Right cardiac atrium (tissue), 5 donors: ENCODE results near the gene CLPTM1L. TPM values are rescaled to one million over a fixed set of nuclear protein-coding genes. Genes with fewer than 3 reads are reported as not detected.

ENCODE experiments used
- ATAC-seq, 2 donors: fragments of 200-7000 bp; cut with Tn5 transposase; one replicate each; pipeline versions ENCODE4 v1.8.0 to v1.9.1; 2020; ENCODE audit warnings: moderate library complexity in 2 of 2, mild to moderate bottlenecking in 1 of 2
- DNase-seq, 3 donors: peaks; one replicate each; pipeline ENCODE4 v3.0.0-alpha.2; 2020
- H3K27ac ChIP-seq: one replicate; pipeline ENCODE4 v1.5.1; 2013; ENCODE audit warnings: mild to moderate bottlenecking, low read length, control low read depth, moderate library complexity
- H3K27me3 ChIP-seq: one replicate; pipeline ENCODE4 v1.6.1; 2013; ENCODE audit not compliant: control insufficient read depth, insufficient read depth
- H3K4me1 ChIP-seq: one replicate; pipeline ENCODE4 v1.6.1; 2013; ENCODE audit warnings: low read length; ENCODE audit not compliant: control insufficient read depth, insufficient read depth
- H3K4me3 ChIP-seq: one replicate; pipeline ENCODE4 v1.5.1; 2013; ENCODE audit warnings: low read length, control low read depth
- H3K9me3 ChIP-seq: one replicate; pipeline ENCODE4 v1.6.1; 2013; ENCODE audit warnings: low read length; ENCODE audit not compliant: control insufficient read depth
- WGBS: extraction: QIAGEN DNeasy Blood & Tissue Kit; methylation state at CpG from one replicate; pipeline ENCODE4 v1.1.7; 2013; 5-methylcytosine and 5-hydroxymethylcytosine counted together
- intact Hi-C, 4 donors: fragments of 100-400 bp; cut with DNase I; formaldehyde crosslinking; loops; one replicate each; pipeline versions ENCODE4 v1.11.0 to v1.14.0; 2022 to 2023
- polyA plus RNA-seq: library from polyadenylated mRNA; stranded (reverse); fragments of 200-250 nt; gene quantifications from one replicate; pipeline ENCODE4 v1.2.3, GENCODE V29; 2013
- total RNA-seq, 4 donors: library from RNA; stranded (reverse); fragmentation: NEBNext Ultra II Directional; extraction: Animal tissue kit (Norgen Biotek cat#: 25700); gene quantifications; one replicate each; pipeline ENCODE4 v1.2.1, GENCODE V29; 2021
- donor health status: healthy with polysubstance abuse.
- donor health status: DM: no; HTN: yes; CAD: no.
- donor health status: DM: no; HTN: no; CAD: no.
- donor health status: DM: no; HTN: yes; CAD: no; lungs with severe emphysema.
- donor health status: DM: yes; HTN: yes; CAD: no.

The CLPTM1L gene
- total and polyA plus RNA-seq, 5 donors: 43.9 to 62.7 (median 47.5) TPM

GRCh38 chr5:1387059-1387755, 42.3 kb upstream of the CLPTM1L start:
- intact Hi-C loops: loop anchor here in 1 of 4 donors (10.0 kb wide), 1 partner anchor 258 kb away; no protein-coding TSS in a partner anchor
- WGBS: 70% methylated on average over 11 of the region's 11 CpGs
- Histone ChIP-seq H3K4me1 (peaks cover 2% of the 10 kb centered on the region), H3K27me3 (no peaks in the 10 kb centered on the region), H3K9me3 (no peaks in the 10 kb centered on the region), H3K27ac (no peak overlapping the region), H3K4me3 (no peak overlapping the region)
- DNase-seq: peak in 1 of 3 donors; percentile 31
- ATAC-seq: no peak

- Histone ChIP-seq H3K27me3 (no peaks in the 10 kb centered on the region), H3K27ac (no peak overlapping the region), H3K4me3 (peak overlapping the region; percentile 55), H3K9me3 (no peaks in the 10 kb centered on the region), H3K4me1 (peaks cover 2% of the 10 kb centered on the region)
- peak; percentile 41 to 69 for ATAC-seq
- intact Hi-C loops: loop anchor here in 1 of 4 donors (10.0 kb wide), 1 partner anchor 259 kb away; no protein-coding TSS in a partner anchor
- peak; percentile 40 to 77 (median 76) for DNase-seq
- WGBS: 1% methylated on average over 36 of the region's 36 CpGs
Measured at GRCh38 chr5:1386274-1386717, 41.4 kb upstream of the CLPTM1L start.

GRCh38 chr5:1385395-1386273, 40.7 kb upstream of the CLPTM1L start:
- intact Hi-C loops: loop anchor here in 1 of 4 donors (10.0 kb wide), 1 partner anchor 259 kb away; no protein-coding TSS in a partner anchor
- ATAC-seq (peak; percentile 96 to 97), DNase-seq (peak; percentile 86 to 94 (median 94))
- no peaks in the 10 kb centered on the region for H3K9me3 ChIP-seq
- peak overlapping the region; percentile 55 for H3K4me3 ChIP-seq
- WGBS: 12% methylated on average over 48 of the region's 48 CpGs
- H3K27me3 ChIP-seq: no peaks in the 10 kb centered on the region
- H3K4me1 ChIP-seq: peaks cover 2% of the 10 kb centered on the region
- no peak overlapping the region for H3K27ac ChIP-seq

DNA sequence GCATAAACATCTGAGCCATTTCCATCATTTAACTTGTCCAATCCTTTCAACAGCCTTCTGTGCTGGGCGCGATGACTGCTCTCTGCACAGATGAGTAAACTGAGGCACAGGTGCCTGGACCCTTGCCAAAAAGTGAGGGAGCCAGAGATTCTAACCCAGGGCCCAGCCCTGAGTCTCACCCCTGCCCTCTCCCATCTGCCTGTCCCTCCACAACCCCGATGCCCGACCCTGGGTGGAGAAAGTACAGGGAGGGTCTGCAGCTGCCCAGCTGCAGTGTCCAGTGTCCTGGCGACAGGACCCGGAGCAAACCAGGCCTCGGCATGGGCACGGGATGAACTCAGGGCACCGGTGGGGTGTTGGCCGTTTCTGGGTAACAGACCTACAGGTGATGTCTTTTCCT, 39.6 kb upstream of the CLPTM1L start:
- Histone ChIP-seq H3K27me3 (no peaks in the 10 kb centered on the region), H3K27ac (no peak overlapping the region), H3K4me1 (peaks cover 2% of the 10 kb centered on the region), H3K9me3 (no peaks in the 10 kb centered on the region), H3K4me3 (no peak overlapping the region)
- DNase-seq: peak in 1 of 3 donors; percentile 29
- no peak for ATAC-seq
- intact Hi-C loops: loop anchor here in 1 of 4 donors (10.0 kb wide), 1 partner anchor 260 kb away; no protein-coding TSS in a partner anchor
- WGBS: 81% methylated on average over 10 of the region's 10 CpGs

DNA sequence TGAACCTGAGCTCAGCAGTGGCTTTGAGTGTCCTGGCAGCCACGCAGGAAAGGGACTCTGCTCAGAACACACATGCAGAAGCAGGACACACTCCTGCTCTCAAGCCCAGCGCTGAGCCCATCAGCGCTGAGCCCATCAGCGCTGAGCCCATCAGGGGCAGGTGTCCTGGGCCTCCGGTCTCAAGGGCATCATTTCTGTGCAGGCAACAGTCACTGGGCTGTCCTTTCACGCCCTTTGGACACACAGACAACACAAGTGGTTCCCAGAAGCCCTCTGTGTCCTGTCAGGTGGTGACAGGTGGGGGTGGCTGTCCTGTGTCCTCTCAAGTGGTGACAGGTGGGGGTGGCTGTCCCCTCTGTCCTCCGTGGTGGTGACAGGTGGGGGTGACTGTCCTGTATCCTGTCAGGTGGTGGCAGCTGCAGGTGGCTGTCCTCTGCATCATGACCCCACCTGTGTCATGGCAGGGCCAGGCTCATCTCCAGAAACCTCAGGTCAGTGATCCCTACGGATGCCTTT, 39.0 kb upstream of the CLPTM1L start:
- H3K27me3 ChIP-seq: no peaks in the 10 kb centered on the region
- ATAC-seq (no peak), DNase-seq (peak in 1 of 3 donors; percentile 18)
- intact Hi-C loops: loop anchor here in 1 of 4 donors (10.0 kb wide), 1 partner anchor 261 kb away; no protein-coding TSS in a partner anchor
- 55% methylated on average over 8 of the region's 8 CpGs for WGBS
- no peak overlapping the region for H3K27ac ChIP-seq
- H3K4me3 ChIP-seq: no peak overlapping the region
- peaks cover 2% of the 10 kb centered on the region for H3K4me1 ChIP-seq
- H3K9me3 ChIP-seq: no peaks in the 10 kb centered on the region

DNA sequence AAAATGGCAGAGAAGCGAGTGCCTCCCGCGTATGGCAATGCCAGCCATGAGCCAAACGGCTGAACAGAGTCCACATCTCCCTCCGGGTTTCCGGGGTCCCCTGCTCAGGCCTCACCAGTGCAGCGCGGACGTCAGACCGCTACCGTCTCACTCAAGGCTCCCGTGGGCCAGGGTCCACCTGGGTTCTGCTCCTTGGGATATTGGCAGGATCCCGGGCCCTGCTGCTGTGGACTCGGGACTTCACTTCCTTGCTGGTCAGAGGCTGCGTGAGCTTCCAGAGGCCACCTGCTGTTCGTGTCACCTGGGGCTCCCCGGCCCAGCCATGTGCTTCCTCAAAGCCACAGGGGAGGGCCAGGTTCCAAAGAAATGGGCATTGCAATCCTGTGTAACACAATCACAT, 38.4 kb upstream of the CLPTM1L start:
- Histone ChIP-seq H3K4me1 (peaks cover 2% of the 10 kb centered on the region), H3K4me3 (no peak overlapping the region), H3K27ac (no peak overlapping the region), H3K27me3 (no peaks in the 10 kb centered on the region), H3K9me3 (no peaks in the 10 kb centered on the region)
- 80% methylated on average over 17 of the region's 17 CpGs for WGBS
- intact Hi-C loops: loop anchor here in 1 of 4 donors (10.0 kb wide), 1 partner anchor 261 kb away; no protein-coding TSS in a partner anchor
- DNase-seq: peak in 1 of 3 donors; percentile 35
- no peak for ATAC-seq

DNA sequence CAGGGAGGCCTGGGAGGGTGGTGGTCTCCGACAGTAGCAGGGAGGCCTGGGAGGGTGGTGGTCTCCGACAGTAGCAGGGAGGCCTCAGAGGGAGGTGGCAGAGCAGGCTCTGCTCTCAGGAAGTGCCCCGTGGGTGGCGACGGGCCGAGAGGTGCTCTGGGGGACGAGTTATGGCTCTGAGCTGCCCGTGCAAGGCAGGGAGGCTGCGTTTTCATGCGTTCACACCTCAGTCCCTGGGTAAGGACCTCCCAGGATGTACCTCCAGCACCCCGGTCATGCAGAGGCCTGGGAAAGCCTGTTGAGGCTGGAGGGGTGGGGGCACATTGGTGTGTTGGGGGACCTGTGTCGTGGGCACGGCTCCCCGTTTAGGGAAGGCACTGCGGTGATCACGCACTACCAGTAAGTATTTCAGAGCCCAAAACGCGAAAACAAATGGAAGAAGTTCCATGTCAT, 37.4 kb upstream of the CLPTM1L start:
- no peaks in the 10 kb centered on the region for H3K27me3 ChIP-seq
- peaks cover 2% of the 10 kb centered on the region for H3K4me1 ChIP-seq
- no peaks in the 10 kb centered on the region for H3K9me3 ChIP-seq
- intact Hi-C loops: loop anchor here in 1 of 4 donors (10.0 kb wide), 1 partner anchor 263 kb away; no protein-coding TSS in a partner anchor
- DNase-seq (peak in 1 of 3 donors; percentile 5), ATAC-seq (no peak)
- no peak overlapping the region for H3K4me3 ChIP-seq
- H3K27ac ChIP-seq: no peak overlapping the region
- 84% methylated on average over 18 of the region's 18 CpGs for WGBS

DNA sequence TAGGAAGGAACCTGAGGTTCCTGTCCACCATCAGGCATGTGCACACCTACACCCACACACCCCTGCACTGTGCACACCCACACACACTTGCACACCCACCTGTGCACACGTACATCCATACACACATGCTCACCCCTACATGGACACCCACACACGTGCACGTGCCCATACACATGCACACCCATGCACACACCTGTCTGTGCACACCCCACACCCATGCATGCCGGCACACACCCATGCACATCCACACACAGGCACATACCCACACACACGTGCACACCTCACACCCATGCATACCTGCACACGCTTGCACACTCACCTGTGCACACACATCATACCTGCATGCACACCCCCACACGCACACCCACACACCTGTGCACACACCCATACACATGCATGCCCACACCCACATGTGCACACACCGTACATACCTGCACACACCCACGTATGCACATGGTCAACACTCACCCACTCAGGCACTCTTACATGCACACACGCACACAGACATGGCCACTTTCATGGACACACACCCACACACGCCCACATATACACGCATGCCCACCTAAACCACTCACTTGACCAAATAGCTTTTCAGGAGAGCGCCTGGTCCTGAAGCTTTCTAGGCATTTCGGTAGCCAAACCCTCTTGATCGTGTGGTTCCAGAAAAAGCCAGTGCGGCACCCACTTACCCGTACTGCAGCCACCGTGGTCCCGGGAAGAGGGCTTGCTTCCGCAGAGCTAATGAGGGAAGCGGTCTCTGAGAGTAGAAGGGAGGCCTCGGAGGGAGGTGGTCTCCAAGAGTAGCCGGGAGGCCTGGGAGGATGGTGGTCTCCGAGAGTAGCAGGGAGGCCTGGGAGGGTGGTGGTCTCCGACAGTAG, 36.7 kb upstream of the CLPTM1L start:
- DNase-seq (peak in 1 of 3 donors; percentile 33), ATAC-seq (no peak)
- H3K27me3 ChIP-seq: no peaks in the 10 kb centered on the region
- H3K4me3 ChIP-seq: no peak overlapping the region
- intact Hi-C loops: loop anchor here in 1 of 4 donors (10.0 kb wide), 1 partner anchor 263 kb away; no protein-coding TSS in a partner anchor
- no peaks in the 10 kb centered on the region for H3K9me3 ChIP-seq
- H3K27ac ChIP-seq: no peak overlapping the region
- peaks cover 2% of the 10 kb centered on the region for H3K4me1 ChIP-seq
- WGBS: 87% methylated on average over 25 of the region's 25 CpGs

- Histone ChIP-seq H3K27ac (no peak overlapping the region), H3K27me3 (no peaks in the 10 kb centered on the region), H3K9me3 (no peaks in the 10 kb centered on the region), H3K4me3 (no peak overlapping the region), H3K4me1 (peaks cover 2% of the 10 kb centered on the region)
- DNase-seq (peak in 1 of 3 donors; percentile 45), ATAC-seq (no peak)
- intact Hi-C loops: loop anchor here in 1 of 4 donors (10.0 kb wide), 1 partner anchor 264 kb away; no protein-coding TSS in a partner anchor
- WGBS: 80% methylated on average over 12 of the region's 12 CpGs
Measured at GRCh38 chr5:1380910-1381309, 36.0 kb upstream of the CLPTM1L start.
